ENCODE data around the gene P2RX7. TPM values are rescaled to one million over a fixed set of nuclear protein-coding genes. Genes with fewer than 3 reads are reported as not detected.

Gene P2RX7
- total RNA-seq, 1 experiment from 2014 or later: 0.55 TPM

DNA sequence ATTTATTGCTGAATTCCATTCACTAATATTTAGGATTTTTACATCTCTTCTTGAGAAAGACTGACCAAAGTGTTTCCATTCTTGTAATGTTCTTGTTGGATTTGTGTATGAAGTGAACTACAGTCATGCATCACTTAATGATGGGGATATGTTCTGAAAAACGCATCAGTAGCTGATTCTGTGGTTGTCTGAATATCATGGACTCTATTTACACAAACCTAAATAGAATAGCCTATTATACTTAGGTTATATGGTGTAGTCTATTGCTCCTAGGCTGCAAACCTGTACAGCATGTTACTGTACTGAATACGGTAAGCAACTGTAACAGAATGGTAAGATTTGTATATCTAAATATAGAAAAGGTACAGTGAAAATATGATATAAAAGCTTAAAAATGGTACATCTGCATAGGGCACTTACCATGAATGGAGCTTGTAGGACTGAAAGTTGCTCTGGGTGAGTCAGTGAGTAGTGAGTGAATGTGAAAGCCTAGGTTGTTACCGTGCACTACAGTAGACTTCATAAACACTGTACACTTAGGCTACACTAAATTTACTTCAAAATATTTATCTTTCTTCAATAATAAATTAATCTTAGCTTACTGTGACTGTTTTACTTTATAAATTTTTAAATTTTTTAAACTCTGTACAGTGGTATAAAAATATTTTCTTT lies 49.7 kb downstream of the P2RX7 start:
- ATAC-seq (no peak), DNase-seq (ENCODE audit: low spot score) (no peak)
- POLR2A ChIA-PET: no interaction called here
- TF ChIP-seq, protein P1, sequence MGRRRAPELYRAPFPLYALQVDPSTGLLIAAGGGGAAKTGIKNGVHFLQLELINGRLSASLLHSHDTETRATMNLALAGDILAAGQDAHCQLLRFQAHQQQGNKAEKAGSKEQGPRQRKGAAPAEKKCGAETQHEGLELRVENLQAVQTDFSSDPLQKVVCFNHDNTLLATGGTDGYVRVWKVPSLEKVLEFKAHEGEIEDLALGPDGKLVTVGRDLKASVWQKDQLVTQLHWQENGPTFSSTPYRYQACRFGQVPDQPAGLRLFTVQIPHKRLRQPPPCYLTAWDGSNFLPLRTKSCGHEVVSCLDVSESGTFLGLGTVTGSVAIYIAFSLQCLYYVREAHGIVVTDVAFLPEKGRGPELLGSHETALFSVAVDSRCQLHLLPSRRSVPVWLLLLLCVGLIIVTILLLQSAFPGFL (CRISPR knock-in tag; IDR thresholded peaks at IDR 0.05; ENCODE audit: borderline replicate concordance): no peak
- no peak for TF ChIP-seq NR2C2 (CRISPR knock-in tag; IDR thresholded peaks at IDR 0.05)
- TF ChIP-seq NFYB (CRISPR knock-in tag; conservative IDR thresholded peaks at IDR 0.05; ENCODE audit: low read depth): no peak
- no peak for TF ChIP-seq GRHL2 (CRISPR knock-in tag; IDR thresholded peaks at IDR 0.05; ENCODE audit: insufficient replicate concordance, severe bottlenecking)
- TF ChIP-seq MXD4 (CRISPR knock-in tag; IDR thresholded peaks at IDR 0.05; ENCODE audit: borderline replicate concordance): no peak
- no peak for TF ChIP-seq FOXP1 (CRISPR knock-in tag; IDR thresholded peaks at IDR 0.05; ENCODE audit: borderline replicate concordance)
- no peak for TF ChIP-seq ZNF263 (CRISPR knock-in tag; IDR thresholded peaks at IDR 0.05; ENCODE audit: low read depth)
- TF ChIP-seq, protein P2, sequence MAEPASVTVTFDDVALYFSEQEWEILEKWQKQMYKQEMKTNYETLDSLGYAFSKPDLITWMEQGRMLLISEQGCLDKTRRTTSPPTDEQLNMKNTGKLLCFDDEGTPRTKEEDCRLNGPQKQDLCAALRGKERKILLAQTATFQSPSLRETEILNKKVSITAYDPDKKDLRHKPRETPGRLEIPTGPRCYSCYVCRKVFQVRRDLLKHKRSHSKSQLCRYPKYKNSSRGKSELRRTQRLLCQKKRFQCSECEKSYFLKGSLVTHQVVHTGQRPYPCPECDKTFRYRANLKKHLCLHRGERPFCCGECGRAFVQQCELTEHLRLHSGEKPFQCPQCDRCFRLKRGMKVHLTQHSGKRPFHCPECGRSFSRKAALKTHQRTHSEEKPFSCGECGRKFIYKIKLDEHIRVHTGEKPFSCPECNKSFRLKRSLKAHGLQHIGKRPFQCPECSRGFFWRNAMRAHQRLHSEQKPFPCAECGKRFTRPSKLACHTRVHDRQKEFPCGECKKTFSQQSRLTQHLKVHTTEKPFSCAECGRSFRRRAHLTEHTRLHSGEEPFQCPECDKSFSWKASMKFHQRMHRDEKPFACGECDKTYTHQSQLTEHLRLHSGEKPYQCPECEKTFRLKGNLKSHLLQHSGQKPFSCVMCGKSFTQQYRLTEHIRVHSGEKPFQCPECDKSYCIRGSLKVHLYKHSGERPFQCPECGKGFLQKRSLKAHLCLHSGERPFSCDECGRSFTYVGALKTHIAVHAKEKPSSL (CRISPR knock-in tag; conservative IDR thresholded peaks at IDR 0.05): no peak
- TF ChIP-seq, protein P3, sequence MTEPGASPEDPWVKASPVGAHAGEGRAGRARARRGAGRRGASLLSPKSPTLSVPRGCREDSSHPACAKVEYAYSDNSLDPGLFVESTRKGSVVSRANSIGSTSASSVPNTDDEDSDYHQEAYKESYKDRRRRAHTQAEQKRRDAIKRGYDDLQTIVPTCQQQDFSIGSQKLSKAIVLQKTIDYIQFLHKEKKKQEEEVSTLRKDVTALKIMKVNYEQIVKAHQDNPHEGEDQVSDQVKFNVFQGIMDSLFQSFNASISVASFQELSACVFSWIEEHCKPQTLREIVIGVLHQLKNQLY (CRISPR knock-in tag; IDR thresholded peaks at IDR 0.05): no peak
- no peak for TF ChIP-seq CREM (CRISPR knock-in tag; IDR thresholded peaks at IDR 0.05)
- H3K27ac Mint-ChIP-seq: no peak overlapping the region
- CTCF ChIA-PET: no interaction called here
- 0 out of 2 replicates have a peak, but pooled peaks cover 3% of the 10 kb centered on the region for H3K36me3 Mint-ChIP-seq
- H3K4me1 Mint-ChIP-seq: peaks cover 4% of the 10 kb centered on the region
- no peak overlapping the region for H3K4me3 Mint-ChIP-seq
- no peaks in the 10 kb centered on the region for H3K27me3 Mint-ChIP-seq (ENCODE audit: low read depth)
- H3K9me3 Mint-ChIP-seq: peaks cover 4% of the 10 kb centered on the region; the same call in 1 of the 2 replicates

DNA sequence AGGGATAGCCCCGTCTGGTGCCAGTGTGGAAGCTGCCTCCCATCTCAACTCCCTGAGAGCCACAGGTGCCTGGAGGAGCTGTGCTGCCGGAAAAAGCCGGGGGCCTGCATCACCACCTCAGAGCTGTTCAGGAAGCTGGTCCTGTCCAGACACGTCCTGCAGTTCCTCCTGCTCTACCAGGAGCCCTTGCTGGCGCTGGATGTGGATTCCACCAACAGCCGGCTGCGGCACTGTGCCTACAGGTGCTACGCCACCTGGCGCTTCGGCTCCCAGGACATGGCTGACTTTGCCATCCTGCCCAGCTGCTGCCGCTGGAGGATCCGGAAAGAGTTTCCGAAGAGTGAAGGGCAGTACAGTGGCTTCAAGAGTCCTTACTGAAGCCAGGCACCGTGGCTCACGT lies 51.7 kb downstream of the P2RX7 start:
- CTCF ChIA-PET: no interaction called here
- ATAC-seq: peak; percentile 81
- Mint-ChIP-seq H3K4me3 (no peak overlapping the region), H3K27me3 (ENCODE audit: low read depth) (no peaks in the 10 kb centered on the region), H3K36me3 (0 out of 2 replicates have a peak, but pooled peaks cover 3% of the 10 kb centered on the region), H3K27ac (no peak overlapping the region), H3K9me3 (peaks cover 4% of the 10 kb centered on the region; the same call in 1 of the 2 replicates), H3K4me1 (0 out of 2 replicates have a peak, but pooled peaks cover 4% of the 10 kb centered on the region)
- POLR2A ChIA-PET: no interaction called here
- DNase-seq (ENCODE audit: low spot score): peak; percentile 27
- TF ChIP-seq, protein P4, sequence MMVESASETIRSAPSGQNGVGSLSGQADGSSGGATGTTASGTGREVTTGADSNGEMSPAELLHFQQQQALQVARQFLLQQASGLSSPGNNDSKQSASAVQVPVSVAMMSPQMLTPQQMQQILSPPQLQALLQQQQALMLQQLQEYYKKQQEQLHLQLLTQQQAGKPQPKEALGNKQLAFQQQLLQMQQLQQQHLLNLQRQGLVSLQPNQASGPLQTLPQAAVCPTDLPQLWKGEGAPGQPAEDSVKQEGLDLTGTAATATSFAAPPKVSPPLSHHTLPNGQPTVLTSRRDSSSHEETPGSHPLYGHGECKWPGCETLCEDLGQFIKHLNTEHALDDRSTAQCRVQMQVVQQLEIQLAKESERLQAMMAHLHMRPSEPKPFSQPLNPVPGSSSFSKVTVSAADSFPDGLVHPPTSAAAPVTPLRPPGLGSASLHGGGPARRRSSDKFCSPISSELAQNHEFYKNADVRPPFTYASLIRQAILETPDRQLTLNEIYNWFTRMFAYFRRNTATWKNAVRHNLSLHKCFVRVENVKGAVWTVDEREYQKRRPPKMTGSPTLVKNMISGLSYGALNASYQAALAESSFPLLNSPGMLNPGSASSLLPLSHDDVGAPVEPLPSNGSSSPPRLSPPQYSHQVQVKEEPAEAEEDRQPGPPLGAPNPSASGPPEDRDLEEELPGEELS (CRISPR knock-in tag; IDR thresholded peaks at IDR 0.05): no peak
- TF ChIP-seq RORB (CRISPR knock-in tag; IDR thresholded peaks at IDR 0.05): no peak
- TF ChIP-seq NFYB (CRISPR knock-in tag; conservative IDR thresholded peaks at IDR 0.05; ENCODE audit: low read depth): no peak
- TF ChIP-seq TEAD4 (CRISPR knock-in tag; IDR thresholded peaks at IDR 0.05): no peak
- TF ChIP-seq CBFB (CRISPR knock-in tag; IDR thresholded peaks at IDR 0.05; ENCODE audit: low read depth): no peak
- no peak for TF ChIP-seq NR3C1 (CRISPR knock-in tag; conservative IDR thresholded peaks at IDR 0.05; ENCODE audit: low read depth)
- TF ChIP-seq IRF2 (CRISPR knock-in tag; IDR thresholded peaks at IDR 0.05; ENCODE audit: borderline replicate concordance, low read depth): no peak
- TF ChIP-seq, protein P5, sequence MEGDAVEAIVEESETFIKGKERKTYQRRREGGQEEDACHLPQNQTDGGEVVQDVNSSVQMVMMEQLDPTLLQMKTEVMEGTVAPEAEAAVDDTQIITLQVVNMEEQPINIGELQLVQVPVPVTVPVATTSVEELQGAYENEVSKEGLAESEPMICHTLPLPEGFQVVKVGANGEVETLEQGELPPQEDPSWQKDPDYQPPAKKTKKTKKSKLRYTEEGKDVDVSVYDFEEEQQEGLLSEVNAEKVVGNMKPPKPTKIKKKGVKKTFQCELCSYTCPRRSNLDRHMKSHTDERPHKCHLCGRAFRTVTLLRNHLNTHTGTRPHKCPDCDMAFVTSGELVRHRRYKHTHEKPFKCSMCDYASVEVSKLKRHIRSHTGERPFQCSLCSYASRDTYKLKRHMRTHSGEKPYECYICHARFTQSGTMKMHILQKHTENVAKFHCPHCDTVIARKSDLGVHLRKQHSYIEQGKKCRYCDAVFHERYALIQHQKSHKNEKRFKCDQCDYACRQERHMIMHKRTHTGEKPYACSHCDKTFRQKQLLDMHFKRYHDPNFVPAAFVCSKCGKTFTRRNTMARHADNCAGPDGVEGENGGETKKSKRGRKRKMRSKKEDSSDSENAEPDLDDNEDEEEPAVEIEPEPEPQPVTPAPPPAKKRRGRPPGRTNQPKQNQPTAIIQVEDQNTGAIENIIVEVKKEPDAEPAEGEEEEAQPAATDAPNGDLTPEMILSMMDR (IDR thresholded peaks at IDR 0.05): no peak
- TF ChIP-seq, protein P6, sequence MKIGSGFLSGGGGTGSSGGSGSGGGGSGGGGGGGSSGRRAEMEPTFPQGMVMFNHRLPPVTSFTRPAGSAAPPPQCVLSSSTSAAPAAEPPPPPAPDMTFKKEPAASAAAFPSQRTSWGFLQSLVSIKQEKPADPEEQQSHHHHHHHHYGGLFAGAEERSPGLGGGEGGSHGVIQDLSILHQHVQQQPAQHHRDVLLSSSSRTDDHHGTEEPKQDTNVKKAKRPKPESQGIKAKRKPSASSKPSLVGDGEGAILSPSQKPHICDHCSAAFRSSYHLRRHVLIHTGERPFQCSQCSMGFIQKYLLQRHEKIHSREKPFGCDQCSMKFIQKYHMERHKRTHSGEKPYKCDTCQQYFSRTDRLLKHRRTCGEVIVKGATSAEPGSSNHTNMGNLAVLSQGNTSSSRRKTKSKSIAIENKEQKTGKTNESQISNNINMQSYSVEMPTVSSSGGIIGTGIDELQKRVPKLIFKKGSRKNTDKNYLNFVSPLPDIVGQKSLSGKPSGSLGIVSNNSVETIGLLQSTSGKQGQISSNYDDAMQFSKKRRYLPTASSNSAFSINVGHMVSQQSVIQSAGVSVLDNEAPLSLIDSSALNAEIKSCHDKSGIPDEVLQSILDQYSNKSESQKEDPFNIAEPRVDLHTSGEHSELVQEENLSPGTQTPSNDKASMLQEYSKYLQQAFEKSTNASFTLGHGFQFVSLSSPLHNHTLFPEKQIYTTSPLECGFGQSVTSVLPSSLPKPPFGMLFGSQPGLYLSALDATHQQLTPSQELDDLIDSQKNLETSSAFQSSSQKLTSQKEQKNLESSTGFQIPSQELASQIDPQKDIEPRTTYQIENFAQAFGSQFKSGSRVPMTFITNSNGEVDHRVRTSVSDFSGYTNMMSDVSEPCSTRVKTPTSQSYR (CRISPR knock-in tag; IDR thresholded peaks at IDR 0.05): no peak
